GDM1 (cell line): Measurements from ENCODE around the gene IDUA.
"Not testable (repeated sequence)": the region's sequence is repeated elsewhere in the genome, so short reads cannot be mapped to it uniquely, and the experiment has no call there.

ENCODE experiments used
- DNase-seq: peaks from one replicate; lab custom pipeline; 2025; lab: John Stamatoyannopoulos, UW

Gene IDUA

DNA sequence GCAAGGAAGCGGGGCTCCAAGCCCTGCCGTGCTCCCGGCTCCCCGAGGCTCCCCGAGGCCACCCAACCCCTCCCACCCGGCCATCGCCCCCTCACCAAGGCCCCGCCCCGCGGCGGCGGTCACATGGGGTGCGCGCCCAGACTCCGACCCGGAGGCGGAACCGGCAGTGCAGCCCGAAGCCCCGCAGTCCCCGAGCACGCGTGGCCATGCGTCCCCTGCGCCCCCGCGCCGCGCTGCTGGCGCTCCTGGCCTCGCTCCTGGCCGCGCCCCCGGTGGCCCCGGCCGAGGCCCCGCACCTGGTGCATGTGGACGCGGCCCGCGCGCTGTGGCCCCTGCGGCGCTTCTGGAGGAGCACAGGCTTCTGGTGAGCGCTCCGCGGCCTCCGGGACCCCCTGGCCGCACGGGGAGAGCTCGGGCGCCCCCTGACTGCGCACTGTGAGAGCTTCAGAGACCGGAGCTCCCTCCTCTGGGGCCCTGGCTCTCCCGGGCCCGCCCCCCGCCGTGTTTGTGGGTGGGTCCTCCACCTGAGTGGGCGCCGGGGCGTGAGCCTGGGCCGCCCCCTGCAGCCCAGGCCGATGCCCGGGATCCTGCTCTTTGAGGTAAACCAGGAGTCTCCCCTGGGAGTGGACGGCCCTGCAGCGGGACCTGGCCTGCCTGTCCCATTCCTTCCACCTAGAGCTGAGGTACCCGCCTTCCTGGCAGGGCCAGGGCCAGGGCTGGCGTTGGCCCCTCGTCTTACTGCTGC is at the start of gene IDUA:
Gene IDUA, plus strand, starts transcription at position 166 of the 745 bp plus-strand sequence. Its CDS starts 41 bp downstream, at position 207.
- peak; percentile 80 for DNase-seq

DNA sequence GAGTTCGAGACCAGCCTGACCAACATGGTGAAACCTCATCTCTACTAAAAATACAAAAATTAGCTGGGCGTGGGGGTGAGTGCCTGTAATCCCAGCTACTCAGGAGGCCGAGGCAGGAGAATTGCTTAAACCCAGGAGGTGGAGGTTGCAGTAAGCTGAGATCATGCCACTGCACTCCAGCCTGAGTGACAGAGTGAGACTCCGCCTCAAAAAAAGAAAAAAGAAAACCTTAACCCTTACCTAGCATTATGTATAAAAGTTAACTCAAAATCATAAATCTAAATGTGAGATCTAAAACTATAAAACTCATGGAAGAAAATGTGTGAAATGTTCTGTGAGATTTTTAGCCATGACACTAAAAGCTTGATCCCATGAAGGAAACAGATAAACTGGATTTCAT is 47.3 kb upstream of the IDUA start:
- DNase-seq = not testable (repeated sequence)

DNA sequence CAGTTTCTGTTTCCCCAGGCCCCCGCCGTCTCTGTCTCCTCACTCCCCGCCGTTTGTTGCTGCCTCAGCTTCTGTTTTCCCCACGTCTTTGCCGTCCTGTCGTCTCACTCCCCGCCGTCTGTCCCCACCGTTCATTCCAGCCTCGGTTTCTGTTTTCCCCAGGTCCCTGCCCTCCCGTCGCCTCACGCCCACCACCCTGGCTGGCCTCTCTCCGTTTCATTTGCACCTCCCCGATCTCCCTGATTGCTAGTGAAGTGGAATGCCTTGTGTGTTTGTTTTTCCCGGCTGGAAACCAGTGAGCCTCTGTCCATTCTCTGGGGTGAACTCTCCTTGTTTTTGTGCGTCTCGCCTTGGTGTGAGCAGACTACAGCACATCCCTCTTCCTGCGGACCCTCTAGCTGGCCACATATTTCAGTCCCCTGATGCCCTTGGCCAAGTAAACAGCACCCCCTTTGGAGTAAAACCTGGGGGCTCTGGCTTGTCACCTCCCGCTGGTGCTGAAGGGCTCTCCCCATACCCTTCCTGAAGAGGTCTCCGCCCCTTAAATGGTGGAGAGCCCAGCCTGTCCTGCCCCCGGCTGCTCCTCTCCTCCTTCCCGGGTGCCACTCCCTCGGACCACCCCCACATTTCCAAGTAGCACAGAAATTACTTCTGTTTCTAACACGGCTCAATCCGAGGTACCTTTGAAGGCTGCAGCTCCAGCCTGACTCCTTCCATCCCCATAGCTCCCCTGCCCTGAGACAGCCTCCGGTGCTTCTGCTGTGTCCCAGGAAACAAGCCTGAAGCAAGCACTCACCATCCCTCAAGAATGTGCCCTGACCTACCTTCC is 41.4 kb upstream of the IDUA start:
- no peak for DNase-seq

DNA sequence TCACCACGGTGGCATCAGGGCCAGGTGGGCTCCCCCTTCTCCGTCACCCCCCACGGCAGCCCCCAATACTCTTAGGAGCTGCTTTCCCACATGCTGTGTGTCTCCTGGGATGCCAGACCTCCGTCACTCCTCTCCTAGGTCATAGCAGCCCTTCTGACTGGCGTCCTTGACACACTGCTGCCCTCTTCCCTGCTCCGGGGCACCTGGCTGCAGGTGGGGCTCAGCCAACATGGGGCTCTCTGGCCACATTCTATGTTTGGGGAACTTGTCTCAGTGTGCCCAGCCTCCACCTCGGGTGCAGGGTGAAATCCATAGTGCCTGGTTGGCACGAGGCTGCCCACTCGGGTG is 40.8 kb upstream of the IDUA start:
- no peak for DNase-seq

DNA sequence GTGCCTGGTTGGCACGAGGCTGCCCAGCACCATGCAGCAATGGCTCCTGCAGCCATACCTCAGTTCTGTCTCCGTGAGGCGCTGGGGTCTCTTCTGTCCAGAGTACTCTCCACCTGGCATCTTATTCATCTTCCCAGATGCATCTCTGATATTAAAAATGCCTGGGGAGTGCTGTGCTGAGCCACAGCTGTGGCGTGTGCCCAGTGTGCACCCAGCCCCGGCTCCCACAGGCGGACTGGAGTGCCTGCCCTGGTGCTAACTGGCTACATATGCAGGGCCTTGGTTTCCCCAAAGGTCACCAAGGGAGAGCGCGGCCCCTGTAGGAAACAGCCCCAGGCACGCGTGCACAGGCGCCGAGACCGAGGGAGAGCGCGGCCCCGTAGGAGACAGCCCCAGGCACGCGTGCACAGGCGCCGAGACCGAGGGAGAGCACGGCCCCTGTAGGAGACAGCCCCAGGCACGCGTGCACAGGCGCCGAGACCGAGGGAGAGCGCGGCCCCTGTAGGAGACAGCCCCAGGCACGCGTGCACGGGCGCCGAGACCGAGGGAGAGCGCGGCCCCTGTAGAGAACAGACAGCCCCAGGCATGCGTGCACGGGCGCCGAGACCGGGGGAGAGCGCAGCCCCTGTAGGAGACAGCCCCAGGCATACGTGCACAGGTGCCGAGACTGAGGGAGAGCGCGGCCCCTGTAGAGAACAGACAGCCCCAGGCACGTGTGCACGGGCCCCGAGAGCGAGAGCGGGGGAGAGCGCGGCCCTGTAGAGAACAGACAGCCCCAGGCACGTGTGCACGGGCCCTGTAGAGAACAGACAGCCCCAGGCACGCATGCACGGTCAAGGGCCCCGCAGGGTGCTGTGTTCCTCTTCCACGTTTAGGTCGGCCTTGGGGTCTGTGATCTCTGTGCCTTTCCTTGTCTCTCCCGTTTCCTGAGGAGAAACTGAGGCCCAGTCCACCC is 40.0 kb upstream of the IDUA start:
- DNase-seq = no peak

DNA sequence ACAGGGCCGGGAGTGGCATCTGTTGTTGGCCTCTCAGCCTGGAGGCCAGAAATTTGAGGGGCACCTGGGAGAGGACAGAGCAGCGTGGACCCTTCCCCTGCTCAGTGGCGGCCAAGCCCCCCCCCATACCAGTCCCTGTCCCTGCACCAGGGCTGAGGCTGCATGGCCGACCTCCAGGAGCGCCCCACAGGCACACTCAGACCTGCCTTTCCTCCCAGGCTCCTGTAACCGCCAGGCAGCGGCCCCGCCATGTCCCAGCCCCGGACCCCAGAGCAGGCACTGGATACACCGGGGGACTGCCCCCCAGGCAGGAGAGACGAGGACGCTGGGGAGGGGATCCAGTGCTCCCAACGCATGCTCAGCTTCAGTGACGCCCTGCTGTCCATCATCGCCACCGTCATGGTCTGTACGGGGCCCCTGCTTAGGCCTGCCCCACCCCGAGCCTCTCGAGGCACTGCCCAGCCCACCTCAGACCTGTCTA is 39.3 kb upstream of the IDUA start:
- no peak for DNase-seq

DNA sequence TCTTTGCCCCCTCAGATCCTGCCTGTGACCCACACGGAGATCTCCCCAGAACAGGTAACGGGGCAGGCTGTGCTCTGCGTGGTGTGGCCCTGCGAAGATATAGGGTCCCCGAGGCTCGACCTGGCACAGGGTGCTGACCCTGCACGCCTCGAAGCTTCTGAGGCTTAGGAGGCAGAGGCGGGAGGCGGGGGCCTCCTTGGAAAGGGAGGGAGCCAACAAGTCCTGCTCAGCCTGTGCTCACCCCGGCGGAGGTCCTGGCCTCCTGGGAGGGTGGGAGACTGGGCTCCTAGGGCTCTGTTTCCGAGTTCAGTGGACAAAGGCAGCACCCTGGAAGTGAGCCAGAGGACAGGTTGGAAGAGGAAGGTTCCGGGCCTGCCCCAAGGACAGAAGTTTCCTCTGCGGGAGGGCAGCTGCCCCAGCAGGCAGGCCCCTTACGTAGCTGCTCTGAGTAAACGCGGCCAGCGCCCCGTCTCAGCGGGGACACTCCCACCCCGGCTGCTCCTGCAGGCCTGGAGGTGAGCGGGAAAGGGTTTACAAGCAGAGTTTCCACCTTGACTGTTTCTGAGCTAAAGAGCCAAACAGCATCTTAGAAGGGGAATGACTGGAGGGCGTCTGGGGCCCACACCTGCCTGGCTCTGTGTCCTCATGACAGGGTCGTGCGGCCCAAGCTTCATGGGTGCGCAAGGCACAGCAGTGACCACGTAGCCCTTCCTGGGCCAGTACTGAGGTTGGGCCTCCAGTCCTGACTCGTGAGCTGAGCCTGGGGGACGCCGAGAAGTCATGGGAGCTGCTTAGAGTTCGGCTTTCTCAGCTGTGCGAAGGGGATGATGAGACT is 38.5 kb upstream of the IDUA start:
- no peak for DNase-seq

DNA sequence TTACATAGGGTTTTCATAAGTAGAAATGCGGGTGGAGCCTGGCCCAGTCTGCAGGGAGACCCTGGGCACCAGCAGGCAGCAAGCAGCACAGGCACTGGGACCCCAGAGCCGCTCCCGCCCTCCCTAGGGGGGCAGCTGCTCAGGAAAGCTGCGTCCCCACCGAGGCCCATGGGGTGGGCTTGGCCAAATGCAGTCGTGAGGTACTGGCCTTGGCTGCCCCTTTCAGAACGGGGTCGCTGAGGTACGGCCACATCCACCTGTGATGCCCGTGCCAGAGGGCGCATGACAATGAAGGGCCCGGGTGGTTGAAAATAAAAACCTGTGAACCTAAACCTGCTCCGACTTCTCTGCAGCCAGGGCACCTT is 37.9 kb upstream of the IDUA start:
- DNase-seq = no peak

DNA sequence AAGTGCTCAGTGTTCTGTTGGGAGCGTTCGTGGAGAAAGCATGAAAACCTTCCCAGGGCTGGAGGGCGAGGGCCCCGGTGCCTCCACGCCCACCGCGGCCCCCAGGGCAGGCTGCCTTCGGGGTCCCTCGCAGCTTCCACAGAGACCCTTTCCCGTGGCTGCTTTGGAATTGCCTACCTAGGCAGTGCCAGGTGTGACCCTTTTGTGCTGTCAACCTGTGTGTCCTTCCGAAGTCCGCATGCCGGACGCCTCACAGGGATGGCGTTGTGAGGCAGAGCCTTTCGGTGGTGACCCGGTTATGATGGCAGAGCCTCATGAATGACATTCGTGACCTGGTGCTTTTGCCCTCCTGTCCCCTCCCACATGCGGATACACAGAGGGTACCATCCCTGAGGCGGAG is 37.2 kb upstream of the IDUA start:
- DNase-seq = no peak

DNA sequence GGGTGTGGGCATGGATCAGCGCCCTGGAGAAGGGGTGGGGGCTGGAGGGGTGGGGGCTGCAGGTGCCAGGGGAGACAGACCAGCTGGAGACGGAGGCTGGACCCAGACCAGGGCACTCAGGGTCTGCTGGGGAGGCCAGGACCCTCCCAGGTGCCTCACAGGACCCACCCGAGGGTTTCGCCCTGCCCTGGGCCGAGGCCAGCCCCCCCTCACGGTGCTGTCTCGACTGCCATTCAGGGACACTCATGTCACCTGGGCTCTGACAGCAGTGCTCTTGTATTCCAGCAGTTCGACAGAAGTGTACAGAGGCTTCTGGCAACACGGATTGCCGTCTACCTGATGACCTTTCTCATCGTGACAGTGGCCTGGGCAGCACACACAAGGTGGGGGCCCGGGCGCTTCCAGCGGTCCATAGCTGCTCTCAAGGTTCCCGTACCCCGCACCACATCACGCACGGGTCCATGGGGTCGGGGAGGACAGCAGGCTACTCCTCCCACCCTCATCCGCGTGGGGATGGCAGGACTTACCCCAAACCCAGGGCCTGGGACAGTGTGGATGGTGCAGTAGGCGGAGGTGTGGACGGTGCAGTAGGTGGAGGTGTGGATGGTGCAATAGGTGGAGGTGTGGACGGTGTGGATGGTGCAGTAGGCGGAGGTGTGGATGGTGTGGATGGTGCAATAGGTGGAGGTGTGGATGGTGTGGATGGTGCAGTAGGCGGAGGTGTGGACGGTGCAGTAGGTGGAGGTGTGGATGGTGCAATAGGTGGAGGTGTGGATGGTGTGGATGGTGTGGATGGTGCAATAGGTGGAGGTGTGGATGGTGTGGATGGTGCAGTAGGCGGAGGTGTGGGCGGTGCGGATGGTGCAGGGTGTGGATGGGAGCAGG is 36.5 kb upstream of the IDUA start:
- no peak for DNase-seq

DNA sequence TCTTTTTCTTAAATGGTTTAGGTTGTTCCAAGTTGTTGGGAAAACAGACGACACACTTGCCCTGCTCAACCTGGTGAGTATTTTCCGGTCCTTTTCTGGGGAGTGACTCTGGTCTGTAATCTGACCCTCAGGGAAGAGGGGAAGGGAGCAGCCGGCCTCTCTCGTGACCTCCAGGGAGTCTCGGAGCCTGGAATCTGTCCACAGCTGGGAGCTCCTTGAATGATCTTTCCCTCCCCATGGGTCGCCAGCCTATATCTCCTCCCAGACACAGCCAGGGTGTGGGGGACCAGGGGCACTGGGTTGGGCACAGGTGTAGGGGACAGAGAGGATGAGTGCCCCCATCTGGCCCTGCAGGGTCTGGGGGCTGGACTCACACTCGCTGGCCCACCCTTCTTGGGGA is 35.7 kb upstream of the IDUA start:
- no peak for DNase-seq

DNA sequence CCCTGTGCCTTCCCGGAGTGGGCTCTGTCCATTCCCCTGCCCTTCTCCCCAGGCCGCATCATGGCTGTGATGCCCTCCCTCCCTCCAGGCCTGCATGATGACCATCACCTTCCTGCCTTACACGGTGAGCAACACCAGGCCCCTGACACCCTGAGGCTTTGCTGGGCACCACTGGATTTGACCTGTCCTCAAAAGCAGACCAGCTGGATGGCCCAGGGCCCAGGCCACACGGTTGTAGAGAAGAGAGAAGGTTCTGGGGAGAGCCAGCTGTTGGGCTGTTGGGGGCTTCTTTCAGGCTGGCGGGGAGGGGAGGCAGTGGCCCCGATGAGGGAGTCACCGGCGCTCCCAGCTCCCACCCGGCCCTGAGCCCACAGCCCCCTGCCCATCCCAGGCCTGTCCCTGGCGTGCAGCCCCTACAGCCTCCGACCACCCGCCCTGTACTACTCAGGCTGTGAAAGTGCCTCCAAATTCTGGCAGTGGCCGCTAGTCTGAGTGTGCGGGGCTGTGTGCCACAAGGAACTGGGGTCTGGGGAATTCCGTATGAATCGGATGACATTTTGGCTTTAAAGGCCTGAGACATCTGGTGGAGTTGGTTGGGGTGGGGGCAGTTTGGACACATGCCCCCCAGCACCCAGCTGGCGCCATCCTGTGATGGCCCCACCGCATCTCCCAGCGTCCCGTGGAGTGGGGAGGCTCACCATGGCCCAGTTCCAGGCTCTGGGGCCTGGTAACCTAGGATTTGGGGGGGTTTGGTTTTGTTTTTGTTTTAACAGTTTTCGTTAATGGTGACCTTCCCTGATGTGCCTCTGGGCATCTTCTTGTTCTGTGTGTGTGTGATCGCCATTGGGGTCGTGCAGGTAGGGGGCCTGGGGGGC is 35.0 kb upstream of the IDUA start:
- no peak for DNase-seq

DNA sequence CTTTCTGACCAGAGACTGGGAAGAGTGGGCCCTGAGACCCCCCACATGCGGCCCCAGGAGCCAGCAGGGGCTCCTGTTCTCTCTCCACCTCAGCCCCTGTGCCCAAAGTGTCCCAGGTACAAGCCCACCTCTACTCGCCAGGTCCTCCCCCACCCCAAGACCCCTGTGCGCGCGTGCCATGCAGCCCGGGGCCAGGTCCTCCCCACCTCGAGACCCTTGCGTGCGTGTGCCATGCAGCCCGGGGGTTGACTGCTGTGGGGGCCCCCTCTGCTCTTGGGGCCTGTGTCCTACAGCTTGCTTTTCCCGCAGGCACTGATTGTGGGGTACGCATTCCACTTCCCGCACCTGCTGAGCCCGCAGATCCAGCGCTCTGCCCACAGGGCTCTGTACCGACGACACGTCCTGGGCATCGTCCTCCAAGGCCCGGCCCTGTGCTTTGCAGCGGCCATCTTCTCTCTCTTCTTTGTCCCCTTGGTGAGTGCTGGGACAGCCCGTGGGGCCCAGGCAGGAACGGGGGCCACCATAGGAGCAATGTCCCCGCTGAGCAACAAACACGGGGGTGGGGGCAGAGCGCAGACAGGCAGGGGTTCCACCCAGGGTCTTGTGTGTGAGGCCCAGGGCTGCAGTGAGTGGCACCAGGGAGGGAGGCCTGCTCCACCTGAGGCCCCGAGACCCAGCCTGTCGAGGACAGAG is 33.8 kb upstream of the IDUA start:
- DNase-seq = no peak

DNA sequence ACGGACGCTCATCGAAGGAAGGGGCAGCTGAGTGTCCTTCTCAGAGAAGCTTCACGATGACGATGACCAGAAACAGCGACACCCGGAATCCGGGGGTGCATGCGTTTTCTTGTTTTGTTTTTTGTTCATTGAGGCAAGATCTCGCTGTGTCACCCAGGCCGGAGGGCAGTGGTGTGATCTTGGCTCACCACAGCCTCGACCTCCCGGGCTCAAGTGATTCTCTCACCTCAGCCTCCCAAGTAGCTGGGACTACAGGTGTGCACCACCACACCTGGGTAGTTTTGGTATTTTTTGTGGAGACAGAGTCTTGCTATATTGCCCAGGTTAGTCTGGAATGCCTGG is 33.3 kb upstream of the IDUA start:
- DNase-seq = no peak

DNA sequence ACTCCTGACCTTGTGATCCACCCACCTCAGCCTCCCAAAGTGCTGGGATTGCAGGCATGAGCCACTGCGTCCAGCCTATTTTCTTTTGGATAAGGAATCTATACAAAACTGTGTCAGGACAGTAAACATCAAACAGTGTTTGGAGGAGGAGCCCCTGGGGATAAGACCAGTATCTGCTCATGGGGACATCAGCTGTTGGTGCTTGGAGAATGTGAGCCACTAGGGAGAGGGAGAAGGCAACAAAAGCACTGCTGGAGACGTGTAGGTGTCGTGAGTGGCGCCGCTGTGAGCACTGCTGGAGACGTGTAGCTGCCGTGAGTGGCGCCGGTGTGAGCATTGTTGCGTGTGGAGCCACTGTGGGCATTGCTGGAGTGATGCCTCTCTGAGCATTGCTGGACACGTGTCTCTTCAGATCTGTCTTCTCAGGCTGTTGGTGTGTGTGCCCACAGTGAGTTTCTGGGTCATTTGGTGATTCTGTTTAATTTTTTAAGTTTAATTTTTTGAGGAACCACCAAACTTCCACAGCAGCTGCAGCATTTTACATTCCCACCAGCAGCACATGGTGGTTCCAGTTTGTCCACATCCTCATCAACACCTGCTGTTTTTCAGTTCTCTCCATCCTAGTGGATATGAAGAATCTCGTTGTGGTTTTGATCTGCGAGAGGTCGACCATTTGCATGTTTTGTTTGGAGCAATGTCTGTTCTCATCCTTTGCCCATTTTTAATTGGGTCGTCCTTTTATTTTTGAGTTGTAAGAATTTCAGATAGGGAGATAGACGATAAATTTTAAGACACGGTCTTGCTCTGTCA is 32.4 kb upstream of the IDUA start:
- DNase-seq = no peak

DNA sequence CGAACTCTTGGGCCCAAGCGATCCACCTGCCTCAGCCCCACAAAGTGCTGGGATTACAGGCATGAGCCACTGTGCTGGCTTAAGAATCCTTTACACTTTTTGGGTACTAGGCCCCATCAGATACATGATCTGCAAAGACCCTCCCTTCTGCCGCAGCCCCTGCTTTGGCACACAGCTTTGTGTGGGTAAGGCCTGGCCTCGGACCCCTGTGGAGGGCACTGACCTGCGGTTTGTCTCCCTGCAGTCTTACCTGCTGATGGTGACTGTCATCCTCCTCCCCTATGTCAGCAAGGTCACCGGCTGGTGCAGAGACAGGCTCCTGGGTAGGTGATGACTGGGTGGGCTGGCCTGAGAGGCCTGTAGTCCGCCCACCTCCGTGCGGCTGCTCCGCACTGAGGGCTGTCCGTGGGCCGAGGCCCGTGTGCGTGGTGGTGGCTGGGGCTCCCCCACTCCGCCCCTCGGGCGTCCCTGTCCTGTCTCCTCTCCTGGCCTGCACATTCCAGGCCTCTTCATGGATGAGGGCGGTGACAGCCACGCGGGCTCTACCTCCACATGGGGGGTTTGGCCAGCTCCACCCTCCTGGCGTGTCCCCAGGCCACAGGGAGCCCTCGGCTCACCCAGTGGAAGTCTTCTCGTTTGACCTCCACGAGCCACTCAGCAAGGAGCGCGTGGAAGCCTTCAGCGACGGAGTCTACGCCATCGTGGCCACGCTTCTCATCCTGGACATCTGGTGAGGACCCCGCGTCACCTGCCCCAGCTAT is 31.5 kb upstream of the IDUA start:
- no peak for DNase-seq

DNA sequence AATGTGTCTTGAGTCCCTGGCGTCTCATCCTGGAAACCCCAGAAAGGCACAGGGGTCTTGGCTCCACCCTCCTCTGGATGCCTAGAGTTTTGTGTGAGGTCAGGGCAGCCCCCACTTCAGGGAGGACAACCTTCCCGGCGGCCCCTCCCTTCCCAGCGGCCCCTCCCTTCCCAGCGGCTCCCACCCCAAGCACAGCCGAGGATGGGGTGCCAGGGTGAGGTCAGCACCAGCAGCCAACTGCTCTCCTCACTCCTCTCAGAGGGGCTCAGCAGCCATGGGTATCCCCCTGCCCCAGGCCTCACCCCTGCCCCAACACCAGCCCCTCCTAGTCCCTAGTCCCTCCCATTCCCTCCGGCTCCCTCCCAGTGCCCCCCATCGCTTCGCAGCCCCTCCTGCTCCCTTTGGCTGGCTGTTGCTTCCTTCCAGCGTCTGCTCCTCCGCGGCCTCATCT is 30.9 kb upstream of the IDUA start:
- DNase-seq = no peak
